GM19395 (cell line): ENCODE measurements around the gene ZCCHC9.
A peak's percentile ranks its signal among the peaks of the same experiment; 100 is the strongest.
"Not testable (repeated sequence)": the region's sequence is repeated elsewhere in the genome, so short reads cannot be mapped to it uniquely, and the experiment has no call there.

Experiments
- ATAC-seq: cut with Tn5 transposase; IDR thresholded peaks from one replicate; pipeline ENCODE4 v1.9.1; 2021; ENCODE audit warnings: mild to moderate bottlenecking, moderate library complexity; ENCODE audit not compliant: unreplicated experiment

Gene ZCCHC9, protein sequence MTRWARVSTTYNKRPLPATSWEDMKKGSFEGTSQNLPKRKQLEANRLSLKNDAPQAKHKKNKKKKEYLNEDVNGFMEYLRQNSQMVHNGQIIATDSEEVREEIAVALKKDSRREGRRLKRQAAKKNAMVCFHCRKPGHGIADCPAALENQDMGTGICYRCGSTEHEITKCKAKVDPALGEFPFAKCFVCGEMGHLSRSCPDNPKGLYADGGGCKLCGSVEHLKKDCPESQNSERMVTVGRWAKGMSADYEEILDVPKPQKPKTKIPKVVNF

DNA sequence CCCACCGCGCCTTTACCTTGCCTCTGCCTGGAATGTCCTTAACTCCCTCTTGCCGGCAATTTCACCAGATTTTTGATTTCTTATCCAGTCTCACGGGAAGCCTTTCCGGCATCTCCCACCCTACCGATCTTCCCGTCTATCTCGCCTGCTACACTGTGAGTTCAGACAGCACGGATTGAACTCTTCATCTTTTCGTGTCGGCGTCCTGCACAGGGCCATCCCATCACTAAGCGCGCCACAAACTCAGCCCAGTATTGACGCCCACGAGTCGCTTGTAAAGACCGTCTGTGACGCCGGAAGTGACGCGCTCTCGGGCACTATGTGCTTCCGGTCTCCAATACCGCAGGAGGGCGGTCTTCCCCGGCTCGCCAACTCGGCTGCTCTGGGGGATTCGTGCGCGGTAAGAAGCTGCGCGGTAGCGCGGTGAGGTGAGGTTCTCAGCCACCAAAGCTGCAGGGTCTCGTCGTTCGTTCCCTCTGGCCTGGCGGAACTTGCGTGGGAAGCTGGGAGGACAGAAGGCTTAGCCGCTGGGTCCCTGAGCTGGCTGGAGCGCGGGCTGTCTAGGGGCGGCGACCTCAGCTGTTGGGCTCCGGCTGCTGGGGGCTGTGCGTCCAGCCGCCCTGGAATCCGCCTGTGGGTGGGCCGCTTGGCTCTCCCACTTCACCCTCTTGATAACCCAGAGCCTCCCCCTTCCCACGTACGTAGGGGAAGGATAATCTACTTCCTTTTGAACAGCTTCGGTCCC lies at the start of gene ZCCHC9:
ZCCHC9 (plus strand) TSS at position 317 of the 745 bp plus-strand sequence. CDS start 3,171 bp downstream, outside the sequence.
- peak; percentile 96 for ATAC-seq

DNA sequence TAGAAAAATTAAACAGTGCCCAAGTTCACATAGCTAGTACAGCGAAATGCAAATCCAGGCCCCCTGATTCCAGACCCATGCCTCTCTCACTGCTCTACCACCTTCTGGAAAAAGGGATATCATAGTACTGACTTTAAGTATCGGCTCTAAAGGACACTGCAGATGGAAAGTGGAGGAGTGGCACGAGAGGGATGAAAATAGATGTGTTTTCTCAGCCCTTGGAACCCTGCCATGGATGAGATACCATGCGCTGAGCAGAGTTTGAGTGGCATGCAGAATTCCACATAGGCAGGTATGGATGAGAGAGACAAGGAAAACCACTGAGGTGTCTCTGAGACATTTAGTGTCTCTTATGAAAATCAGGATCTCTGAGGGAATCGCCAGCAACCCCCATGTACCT lies 49.5 kb upstream of the ZCCHC9 start:
- no peak for ATAC-seq

DNA sequence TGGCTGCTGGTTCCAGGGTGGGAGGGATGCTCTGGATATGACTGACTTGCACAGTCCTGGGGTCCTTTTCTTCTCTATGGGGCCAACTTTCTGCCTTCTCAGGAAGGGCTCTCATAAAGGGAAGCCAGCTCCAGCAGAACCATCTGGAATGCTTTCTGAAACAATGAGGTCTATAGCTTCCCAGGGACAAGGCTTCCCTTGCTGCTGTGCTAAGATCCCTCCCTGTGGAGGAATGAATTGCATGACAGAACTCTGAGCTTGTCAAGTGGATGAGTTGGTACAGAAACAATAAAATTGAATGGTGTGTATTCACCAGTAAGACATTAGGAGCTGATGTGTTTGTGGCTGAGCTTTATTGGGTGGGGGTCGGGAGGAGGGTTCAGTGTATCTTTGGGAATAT lies 48.5 kb upstream of the ZCCHC9 start:
- ATAC-seq, result no peak

DNA sequence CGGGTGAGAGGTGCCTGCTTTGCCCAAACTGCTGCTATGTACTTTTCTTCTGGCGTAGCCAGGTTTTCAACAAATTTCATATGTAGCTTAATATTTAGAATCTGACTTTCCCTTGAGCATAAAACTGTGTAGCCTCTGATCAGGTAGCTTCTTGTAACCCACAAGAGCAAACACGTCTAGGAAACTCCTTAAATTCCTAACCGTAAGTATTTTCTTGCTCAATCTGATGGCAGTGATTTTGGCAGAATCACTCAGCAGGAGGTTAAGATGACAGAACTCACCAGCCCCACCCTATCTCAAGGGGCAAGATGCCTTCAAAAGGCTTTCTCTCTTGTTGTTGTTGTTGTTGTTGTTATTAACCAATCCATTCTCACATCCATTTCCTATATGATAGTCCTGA lies 47.5 kb upstream of the ZCCHC9 start:
- no peak for ATAC-seq

DNA sequence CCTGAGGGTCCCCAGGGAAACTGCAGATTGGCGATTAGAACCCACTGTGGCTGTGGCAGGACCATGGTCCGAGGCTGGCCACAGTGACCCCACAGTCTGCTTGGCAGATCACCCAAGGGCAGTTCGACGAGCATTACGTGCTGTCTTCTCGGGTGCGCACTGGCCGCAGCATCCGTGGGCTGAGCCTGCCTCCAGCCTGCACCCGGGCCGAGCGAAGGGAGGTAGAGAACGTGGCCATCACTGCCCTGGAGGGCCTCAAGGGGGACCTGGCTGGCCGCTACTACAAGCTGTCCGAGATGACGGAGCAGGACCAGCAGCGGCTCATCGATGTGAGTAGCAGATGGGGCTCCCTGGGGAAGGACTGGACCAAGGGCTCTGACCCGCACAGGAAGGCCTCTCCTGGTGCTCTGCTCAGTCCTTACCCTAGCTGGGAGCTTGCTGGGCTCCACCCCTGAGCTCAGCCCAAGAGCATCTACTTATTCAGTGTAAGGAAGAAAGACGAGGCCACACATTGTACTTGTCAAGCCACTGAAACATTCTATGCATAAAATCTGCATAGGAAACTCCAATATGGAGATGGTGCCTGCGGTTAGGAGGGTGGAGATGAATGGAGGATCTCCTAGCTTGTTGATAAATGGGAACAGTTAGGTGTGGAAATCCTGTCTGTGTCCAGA lies 46.4 kb upstream of the ZCCHC9 start:
- no peak for ATAC-seq

DNA sequence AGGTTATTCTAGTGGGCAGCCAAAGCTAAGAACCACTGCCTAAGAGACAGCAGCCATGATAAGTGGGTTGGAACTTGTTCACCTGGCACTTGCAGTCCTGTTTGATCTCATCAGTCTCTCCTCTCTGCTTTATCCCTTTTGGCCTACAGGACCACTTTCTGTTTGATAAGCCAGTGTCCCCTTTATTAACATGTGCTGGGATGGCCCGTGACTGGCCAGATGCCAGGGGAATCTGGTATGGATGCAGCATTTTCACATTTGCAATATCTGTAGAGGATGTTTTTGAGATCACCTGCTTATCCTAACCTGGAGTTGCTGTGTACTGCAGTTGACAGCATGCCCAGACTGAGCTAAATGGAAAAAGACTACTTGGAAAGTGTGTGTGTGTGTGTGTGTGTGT lies 44.6 kb upstream of the ZCCHC9 start:
- ATAC-seq, result no peak

DNA sequence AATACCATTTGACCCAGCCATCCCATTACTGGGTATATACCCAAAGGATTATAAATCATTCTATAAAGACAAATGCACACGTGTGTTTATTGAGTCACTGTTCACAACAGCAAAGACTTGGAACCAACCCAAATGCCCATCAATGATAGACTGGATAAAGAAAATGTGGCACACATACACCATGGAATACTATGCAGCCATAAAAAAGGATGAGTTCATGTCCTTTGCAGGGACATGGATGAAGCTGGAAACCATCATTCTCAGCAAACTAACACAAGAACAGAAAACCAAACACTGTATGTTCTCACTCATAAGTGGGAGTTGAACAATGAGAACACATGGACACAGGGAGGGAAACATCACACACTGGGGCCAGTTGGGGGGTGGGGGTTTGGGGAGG lies 38.6 kb upstream of the ZCCHC9 start:
- not testable (repeated sequence) for ATAC-seq

DNA sequence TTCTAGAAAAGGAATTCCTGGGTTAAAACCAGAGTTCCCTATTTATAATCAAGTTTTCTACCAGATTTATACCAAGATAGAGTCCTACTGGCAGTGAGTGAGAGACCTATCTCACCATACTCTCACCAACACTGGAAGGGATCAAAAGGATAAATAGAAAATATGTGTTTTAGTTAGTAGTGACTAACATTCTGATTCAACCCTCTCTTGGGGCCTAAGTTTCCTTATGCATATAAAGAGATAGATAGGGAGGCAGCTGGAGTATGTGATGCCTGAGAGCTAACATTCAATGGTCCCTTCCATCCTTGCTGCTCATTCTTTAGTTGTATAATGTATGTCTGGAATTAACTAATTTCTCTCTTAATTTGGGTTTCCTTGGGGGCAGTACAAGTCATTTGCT lies 36.3 kb upstream of the ZCCHC9 start:
- ATAC-seq, result no peak

DNA sequence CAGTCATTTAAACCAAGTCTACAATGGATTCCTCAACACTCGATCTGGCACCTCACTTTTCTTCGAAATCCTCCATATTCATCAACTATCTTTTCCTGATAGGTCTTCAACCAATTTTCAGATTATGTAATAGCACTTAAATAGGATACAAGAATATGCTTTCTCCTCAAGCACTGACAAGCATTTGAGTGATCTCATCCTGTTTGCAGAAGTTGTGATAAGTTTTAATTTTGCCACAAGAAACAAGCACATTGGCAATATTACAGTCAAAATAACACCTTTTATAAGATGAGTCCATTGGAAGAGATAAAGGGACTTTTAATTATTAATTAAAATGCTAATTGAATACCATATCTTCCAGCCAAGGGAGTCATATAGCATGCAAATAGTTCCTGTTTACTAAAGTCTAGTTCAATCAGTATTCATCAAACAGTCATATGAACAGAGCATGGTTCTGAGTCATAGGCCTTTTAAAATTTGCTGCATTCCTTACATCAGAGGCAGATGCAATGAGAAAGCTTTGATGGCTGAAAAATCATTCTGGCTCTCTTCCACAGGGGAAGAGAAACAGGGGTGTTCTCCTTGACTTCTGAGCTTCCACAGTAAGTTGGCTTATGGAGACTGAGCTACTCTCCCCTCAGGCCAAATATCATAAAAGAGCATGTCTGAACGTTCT lies 32.7 kb upstream of the ZCCHC9 start:
- no peak for ATAC-seq

DNA sequence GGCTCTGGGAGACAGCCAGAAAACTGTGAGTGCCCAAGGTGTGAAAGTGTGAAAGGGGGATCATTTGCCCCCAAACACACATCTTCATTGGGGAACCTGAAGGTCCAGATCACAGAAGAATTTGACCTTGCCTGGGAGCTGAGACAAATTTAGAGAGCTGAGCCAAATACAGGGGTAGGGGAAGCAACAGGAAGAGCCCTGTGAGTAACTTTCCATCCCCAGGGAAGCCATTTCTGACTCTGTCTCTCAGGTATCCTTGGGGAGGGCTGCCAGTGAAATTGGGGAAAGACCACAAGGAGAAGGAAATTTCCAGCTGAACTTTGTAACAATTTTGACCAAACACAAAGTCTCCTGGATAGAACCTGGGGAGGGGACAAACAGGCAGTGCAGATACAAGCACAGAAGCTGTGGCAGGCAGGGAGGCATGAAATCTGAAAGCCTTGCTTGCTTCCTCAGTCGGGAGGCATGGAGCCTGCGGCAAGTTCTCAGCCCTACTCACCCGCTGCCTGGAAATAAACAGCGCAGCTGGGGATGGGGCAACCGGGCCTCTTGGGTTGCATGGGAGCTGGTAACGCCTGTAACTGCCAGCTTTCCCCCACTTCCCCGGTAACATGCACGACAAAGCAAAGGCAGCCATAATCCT lies 31.5 kb upstream of the ZCCHC9 start:
- no peak for ATAC-seq

DNA sequence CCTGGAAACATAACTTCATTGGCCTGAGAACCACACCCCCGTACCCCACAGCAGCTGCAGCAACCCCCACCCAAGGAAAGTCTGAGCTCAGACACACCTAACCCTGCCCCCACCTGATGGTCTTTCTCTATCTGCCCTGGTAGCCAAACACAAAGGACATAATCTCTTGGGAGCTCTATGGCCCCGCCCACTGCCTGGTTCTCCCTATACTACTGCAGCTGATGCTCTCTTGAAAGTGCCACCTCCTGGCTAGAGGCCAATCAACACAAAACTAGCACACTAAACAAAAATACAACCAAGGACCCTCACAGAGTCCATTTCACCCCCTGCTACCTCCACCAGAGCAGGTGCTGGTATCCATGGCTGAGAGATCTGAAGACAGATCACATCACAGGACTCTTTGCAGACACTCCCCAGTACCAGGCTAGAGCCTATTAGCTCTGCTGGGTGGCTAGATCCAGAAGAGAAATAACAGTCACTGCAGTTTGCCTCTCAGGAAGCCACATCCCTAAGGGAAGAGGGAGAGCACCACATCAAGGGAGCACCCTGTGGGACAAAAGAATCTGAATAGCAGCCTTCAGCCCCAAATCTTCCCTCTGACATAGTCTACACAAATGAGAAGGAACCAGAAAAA lies 30.9 kb upstream of the ZCCHC9 start:
- ATAC-seq, result not testable (repeated sequence)

DNA sequence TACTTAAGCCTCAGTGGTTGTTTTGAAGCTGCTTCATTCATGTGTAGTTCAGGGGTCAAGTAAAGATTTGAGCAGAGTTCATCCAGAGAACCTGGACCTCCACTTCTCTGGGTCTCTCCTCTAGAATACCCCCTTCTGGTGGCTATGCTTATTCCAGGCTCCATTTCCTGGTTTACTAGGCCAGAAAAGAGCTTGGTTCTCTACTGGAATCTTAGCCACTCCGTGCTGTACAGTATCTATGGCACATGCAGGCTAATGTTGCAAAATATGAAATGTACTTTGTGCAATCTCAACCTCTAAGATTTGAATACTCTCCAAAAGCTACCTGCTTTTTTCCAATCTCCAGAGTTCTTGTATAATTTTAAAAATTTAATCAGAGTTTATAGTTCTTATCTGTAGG lies 17.4 kb upstream of the ZCCHC9 start:
- no peak for ATAC-seq

DNA sequence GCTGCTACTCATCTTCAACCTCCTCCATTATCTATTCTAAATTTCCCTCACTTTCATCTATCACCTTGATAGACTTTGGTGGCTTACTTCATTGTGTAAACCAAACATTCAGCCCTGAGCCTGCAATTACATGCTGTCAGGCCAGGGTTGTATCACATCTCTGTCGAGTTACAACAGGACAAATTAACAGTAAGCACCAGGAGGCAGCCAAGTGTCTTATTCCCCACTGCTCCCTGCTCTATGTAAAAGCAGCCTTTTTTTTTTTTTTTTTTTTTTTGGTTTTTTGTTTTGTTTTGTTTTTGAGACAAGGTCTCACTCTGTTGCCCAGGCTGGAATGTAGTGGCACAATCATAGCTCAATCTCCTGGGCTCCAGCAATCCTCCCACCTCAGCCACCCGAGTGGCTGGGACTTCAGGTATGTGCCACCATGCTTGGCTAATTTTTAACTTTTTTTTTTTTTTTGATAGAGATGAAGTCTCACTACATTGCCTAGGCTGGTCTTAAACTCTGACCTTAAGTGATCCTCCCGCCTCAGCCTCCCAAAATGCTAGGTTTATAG lies 15.2 kb upstream of the ZCCHC9 start:
- no peak for ATAC-seq

DNA sequence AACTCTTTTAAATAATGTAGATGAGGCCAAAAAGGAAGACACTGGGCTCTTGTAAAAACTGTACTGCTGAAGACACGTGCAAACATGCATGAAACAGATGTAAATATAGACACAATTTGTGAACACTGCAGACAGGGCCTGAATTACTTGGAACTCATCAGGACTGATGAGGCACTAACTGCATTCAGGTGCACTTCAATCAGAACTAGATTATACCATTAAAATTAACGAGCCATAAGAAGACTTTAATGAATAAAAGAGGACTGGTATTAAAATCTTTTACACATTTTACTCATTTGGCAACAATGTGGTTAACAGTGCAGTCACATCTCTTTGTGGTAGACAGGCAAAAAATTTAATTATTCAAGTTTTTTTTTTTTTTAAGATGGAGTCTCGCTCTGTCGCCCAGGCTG lies 13.4 kb upstream of the ZCCHC9 start:
- no peak for ATAC-seq

DNA sequence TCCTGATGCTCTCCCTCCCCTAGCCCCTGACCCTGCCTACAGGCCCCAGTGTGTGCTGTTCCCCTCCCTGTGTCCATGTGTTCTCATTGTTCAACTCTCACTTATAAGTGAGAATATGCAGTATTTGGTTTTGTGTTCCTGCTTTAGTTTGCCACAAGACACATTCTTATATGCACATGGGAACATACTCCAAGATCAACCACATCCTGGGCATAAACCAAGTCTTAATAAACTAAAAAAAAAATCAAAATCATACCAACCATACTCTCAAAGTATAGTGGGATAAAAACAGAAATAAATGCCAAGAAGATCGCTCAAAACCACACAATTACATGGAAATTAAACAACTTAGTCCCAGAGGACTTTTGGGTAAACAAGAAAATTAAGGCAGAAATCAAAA lies 11.2 kb upstream of the ZCCHC9 start:
- no peak for ATAC-seq

DNA sequence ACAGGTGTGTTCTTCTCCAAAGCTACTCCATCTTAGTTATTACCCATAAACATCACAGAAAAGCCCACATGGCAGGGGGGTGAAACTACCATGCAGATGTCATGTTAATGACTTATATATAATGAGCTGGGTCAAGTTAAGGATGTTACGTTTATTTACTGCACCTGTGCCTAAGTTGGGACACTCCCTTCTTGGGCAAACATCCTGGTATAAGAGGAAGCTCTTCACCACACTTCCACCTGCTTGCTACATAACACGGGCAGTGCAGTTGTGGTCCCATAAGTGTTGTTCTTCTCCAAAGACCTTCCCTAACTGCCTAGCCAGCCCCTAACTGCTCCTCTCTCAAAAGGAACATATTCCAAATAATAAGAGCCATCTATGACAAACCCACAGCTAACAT lies 9.3 kb upstream of the ZCCHC9 start:
- ATAC-seq, result no peak

DNA sequence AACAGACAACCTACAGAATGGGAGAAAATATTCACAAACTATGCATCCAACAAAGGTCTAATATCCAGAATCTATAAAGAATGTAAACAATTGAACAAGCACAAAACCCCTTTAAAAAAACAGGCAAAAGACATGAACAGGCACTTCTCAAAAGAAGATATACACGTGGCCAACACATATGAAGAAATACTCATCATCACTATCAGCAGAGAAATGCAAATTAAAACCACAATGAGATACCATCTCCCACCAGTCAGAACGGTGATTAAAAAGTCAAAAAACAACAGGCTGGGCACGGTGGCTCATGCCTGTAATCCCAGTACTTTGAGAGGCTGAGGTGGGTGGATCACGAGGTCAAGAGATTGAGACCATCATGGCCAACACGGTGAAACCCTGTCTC lies 7.4 kb upstream of the ZCCHC9 start:
- ATAC-seq, result not testable (repeated sequence)

DNA sequence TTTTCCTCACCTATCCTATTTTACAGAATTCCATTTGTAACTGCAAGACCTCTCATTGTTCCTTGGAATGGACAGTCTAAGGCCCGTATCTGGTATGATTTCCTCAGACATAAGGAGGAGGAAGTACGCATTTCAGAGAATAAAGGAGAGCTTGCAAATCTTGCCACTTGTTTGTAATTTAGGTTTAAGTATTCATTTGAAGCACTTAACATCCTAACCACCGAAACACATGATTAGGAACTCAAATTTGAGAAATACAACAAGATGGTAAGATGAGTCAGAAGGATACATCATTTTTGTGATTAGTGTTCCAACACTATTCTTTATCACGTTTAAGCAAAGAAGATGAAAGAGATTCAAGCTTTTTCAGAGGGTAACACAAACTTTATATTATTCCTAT lies 3.9 kb upstream of the ZCCHC9 start:
- no peak for ATAC-seq

DNA sequence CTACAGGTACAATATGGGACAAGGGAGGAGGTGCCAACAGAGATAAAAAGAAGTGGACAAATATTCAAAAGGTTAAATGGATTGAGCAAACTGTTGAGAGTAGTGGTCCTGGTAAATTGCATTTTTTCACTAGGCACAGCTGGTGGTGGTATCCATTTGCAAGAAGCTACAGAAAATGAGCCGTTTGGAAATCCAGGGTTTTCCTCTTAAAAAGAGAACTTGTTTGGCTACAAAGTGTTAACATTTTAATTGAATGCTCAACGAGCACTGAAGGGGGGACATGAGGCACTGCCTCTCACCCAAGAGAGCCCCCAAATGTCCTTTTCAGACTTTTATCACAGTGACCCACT lies 491 bp upstream of the ZCCHC9 start:
- ATAC-seq, result no peak

DNA sequence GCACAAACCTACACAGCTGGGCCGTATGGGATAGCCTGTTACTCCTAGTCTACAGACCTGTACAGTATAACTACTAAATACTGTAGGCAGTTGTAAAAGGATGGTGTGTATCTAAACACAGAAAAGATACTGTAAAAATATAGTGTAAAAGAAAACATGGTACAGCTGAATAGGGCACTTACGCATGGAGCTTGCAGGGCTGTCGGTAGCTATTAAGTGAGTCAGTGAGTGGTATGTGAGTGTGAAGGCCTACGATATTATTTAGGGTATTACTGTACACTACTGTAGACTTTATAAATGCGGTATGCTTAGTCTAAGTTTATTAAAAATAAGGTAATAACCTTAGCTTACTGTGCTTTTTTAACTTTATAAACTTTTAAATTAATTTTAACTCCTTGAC lies 1.2 kb downstream of the ZCCHC9 start:
- no peak for ATAC-seq
